ENCODE data around the gene GLRX2. TPM values are rescaled to one million over a fixed set of nuclear protein-coding genes. Genes with fewer than 3 reads are reported as not detected.

GLRX2 gene
- total RNA-seq, 1 donor from 2014 or later: 2.7 TPM

DNA sequence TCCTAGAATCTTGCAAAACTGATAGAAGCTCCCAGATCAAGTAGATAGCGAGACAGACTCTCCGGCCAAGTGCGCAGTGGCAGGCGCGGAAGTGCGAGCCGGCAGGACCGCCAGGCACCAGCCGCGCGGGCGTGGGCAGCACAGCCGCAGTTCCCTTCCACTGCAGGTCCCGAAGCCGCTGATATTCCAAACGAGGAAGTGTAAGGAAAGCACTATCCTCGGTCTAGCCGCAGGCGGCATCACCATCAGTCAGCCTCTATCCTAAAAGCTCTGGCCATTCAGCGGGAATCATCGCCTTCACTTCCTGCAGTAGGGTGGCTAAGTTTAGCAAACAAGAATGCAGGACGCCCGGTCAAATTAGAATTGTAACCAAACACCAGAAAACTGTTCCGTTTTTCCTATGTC lies 710 bp downstream of the GLRX2 start:
- H3K9me3 ChIP-seq: no peaks in the 10 kb centered on the region
- H3K4me3 ChIP-seq: peak overlapping the region; percentile 70
- H3K27ac ChIP-seq: peak overlapping the region; percentile 79
- intact Hi-C loops (cut with DNase I): loop anchor here (2.0 to 5.0 kb wide), 2 partner anchors 16 to 42 kb away; no protein-coding TSS in a partner anchor
- H3K27me3 ChIP-seq: no peaks in the 10 kb centered on the region
- H3K4me1 ChIP-seq: peaks cover 19% of the 10 kb centered on the region
- no peak for DNase-seq (ENCODE audit: extremely low spot score in 2 of 2)
- peaks cover 0 to 8% of the 10 kb centered on the region in 2 donors for H3K36me3 ChIP-seq
- peak in 1 of 2 donors; percentile 6 for TF ChIP-seq POLR2A (IDR thresholded peaks at IDR 0.05)
- TF ChIP-seq, protein P1, sequence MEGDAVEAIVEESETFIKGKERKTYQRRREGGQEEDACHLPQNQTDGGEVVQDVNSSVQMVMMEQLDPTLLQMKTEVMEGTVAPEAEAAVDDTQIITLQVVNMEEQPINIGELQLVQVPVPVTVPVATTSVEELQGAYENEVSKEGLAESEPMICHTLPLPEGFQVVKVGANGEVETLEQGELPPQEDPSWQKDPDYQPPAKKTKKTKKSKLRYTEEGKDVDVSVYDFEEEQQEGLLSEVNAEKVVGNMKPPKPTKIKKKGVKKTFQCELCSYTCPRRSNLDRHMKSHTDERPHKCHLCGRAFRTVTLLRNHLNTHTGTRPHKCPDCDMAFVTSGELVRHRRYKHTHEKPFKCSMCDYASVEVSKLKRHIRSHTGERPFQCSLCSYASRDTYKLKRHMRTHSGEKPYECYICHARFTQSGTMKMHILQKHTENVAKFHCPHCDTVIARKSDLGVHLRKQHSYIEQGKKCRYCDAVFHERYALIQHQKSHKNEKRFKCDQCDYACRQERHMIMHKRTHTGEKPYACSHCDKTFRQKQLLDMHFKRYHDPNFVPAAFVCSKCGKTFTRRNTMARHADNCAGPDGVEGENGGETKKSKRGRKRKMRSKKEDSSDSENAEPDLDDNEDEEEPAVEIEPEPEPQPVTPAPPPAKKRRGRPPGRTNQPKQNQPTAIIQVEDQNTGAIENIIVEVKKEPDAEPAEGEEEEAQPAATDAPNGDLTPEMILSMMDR (IDR thresholded peaks at IDR 0.05): no peak

DNA sequence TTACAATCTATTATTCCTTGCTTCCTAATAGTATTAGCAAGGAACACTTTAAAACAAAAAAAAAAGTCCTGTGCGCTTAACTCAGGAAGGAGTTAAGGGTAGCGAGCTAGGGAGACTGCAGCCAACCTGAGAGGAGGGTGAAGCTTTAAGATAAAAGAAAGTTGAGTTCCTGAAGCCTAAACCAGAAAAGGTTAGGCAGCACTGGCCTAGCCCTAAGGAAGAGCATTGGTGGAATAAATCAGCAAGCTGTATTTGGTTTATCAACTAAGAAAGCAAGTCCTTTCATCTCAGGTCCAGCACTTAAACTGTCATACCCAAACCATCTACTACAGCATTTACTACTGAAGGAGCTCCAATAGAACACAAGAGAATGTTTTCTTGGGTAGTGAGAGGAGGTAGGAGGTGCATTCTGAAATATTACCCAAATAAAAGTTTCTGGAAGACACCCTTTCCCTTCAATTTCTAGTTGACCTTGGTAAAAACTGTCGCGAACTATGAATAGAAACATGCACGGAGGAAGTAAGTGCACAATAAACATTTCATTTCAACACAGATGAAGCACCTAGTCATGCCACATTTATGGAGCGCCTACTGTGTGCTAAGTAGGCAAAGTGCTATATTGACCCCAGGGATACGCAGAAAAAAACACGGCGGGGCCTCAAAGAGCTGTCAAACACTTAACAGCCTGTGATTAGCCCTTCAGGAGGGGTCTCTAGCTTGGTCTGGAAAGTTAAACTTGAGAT lies 1.3 kb downstream of the GLRX2 start:
- TF ChIP-seq POLR2AphosphoS5 (IDR thresholded peaks at IDR 0.05; ENCODE audit: insufficient read depth in 1 of 2, low read depth in 1 of 2): no peak
- Histone ChIP-seq H3K27ac (peak overlapping the region; percentile 79), H3K4me1 (peaks cover 19% of the 10 kb centered on the region), H3K27me3 (no peaks in the 10 kb centered on the region), H3K36me3 (peaks cover 0 to 14% of the 10 kb centered on the region in 2 donors), H3K4me3 (peak overlapping the region; percentile 70), H3K9me3 (no peaks in the 10 kb centered on the region)
- DNase-seq (ENCODE audit: extremely low spot score in 2 of 2): no peak
- intact Hi-C loops (cut with DNase I): loop anchor here (2.0 to 5.0 kb wide), 2 partner anchors 17 to 42 kb away; no protein-coding TSS in a partner anchor

DNA sequence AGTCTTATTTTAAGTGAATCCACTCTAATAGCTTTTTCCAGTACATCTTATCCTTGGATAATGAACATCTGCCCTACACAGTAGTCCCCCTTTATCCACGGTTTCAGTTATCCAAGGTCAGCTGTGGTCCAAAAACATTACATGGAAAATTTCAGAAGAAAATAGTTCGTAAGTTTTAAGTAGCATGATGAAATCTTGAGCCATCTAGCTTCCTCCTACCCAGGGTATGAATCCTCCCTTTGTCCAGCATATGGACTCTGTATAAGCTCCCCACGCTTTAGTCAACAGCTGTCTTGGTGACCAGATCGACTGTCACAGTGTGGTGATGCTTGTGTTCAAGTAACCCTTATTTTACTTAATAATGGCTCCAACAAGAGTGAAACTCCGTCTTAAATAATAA lies 2.6 kb downstream of the GLRX2 start:
- no peak for DNase-seq (ENCODE audit: extremely low spot score in 2 of 2)
- Histone ChIP-seq H3K4me3 (no peak overlapping the region), H3K36me3 (peaks cover 0 to 23% of the 10 kb centered on the region in 2 donors), H3K9me3 (no peaks in the 10 kb centered on the region), H3K4me1 (peaks cover 19% of the 10 kb centered on the region), H3K27me3 (no peaks in the 10 kb centered on the region), H3K27ac (no peak overlapping the region)
- intact Hi-C loops (cut with DNase I): loop anchor here (5.0 kb wide), 1 partner anchor 40 kb away; no protein-coding TSS in a partner anchor
- TF ChIP-seq POLR2AphosphoS5 (IDR thresholded peaks at IDR 0.05; ENCODE audit: insufficient read depth in 1 of 2, low read depth in 1 of 2) (no peak), POLR2A (IDR thresholded peaks at IDR 0.05) (no peak)
- TF ChIP-seq, protein P1 (IDR thresholded peaks at IDR 0.05): no peak

DNA sequence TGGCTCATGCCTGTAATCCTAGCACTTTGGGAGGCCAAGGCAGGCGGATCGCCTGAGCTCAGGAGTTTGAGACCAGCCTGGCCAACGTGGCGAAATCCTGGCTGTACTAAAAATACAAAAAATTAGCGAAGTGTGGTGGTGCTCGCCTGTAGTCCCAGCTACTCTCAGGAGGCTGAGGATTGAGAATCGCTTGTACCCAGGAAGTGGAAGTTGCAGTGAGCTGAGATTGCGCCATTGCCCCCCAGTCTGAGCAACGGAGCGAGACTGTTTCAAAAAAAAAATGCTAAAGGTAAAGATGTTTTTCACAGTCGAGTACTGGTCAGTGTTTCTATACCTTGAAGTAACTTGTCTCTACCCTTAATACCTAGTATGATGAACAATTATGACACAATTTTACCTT lies 11.1 kb downstream of the GLRX2 start:
- intact Hi-C loops (cut with DNase I): no loop called here
- Histone ChIP-seq H3K9me3 (no peaks in the 10 kb centered on the region), H3K27me3 (no peaks in the 10 kb centered on the region), H3K27ac (no peak overlapping the region), H3K4me3 (no peak overlapping the region), H3K4me1 (no peaks in the 10 kb centered on the region), H3K36me3 (peaks cover 0 to 25% of the 10 kb centered on the region in 2 donors)
- TF ChIP-seq POLR2AphosphoS5 (IDR thresholded peaks at IDR 0.05; ENCODE audit: insufficient read depth in 1 of 2, low read depth in 1 of 2) (no peak), POLR2A (IDR thresholded peaks at IDR 0.05) (no peak)
- TF ChIP-seq, protein P1 (IDR thresholded peaks at IDR 0.05): no peak
- DNase-seq (ENCODE audit: extremely low spot score in 2 of 2): no peak

DNA sequence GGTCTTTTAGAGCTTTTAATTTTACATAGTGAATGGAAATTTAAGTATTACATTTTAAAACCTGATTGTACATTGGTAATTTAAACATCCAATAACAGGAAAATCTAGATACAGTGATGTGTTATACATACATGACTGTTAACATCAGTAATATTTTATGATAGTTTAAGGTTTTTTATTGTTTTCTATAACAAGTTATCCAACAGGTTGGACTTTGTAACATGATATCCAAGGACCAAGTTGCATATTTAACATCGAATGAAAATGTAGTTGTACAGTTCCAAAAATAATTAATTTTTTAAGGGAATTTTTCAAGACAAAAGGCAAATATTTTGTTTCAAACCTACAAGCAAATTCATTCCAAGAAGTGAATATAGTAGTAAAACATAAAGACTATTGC lies 14.3 kb downstream of the GLRX2 start:
- no peak for DNase-seq (ENCODE audit: extremely low spot score in 2 of 2)
- TF ChIP-seq, protein P1 (IDR thresholded peaks at IDR 0.05): no peak
- TF ChIP-seq POLR2A (IDR thresholded peaks at IDR 0.05) (no peak), POLR2AphosphoS5 (IDR thresholded peaks at IDR 0.05; ENCODE audit: insufficient read depth in 1 of 2, low read depth in 1 of 2) (no peak)
- intact Hi-C loops (cut with DNase I): no loop called here
- Histone ChIP-seq H3K4me3 (no peak overlapping the region), H3K27me3 (no peaks in the 10 kb centered on the region), H3K4me1 (no peaks in the 10 kb centered on the region), H3K9me3 (no peaks in the 10 kb centered on the region), H3K27ac (no peak overlapping the region), H3K36me3 (peaks cover 0 to 14% of the 10 kb centered on the region in 2 donors)

Measured in vagina (tissue), 2 donors.